NOMO-1 treated with DMSO at 0.1 percent for 48 hours (cell line): ENCODE data around the gene LSM5.

Experiments used
- DNase-seq: peaks from one replicate; lab custom pipeline; 2025; ENCODE audit not compliant: unreplicated experiment; lab: John Stamatoyannopoulos, UW

LSM5 gene

GRCh38 chr7:32490127-32490796 is at the start of gene LSM5:
TSS of gene LSM5 (minus strand) at chr7:32490380. CDS start at chr7:32490365, 15 bp downstream.
- peak; percentile 95 for DNase-seq

- DNase-seq, result no peak
Observed at GRCh38 chr7:32539366-32539765, 49.2 kb upstream of the LSM5 start.

DNA sequence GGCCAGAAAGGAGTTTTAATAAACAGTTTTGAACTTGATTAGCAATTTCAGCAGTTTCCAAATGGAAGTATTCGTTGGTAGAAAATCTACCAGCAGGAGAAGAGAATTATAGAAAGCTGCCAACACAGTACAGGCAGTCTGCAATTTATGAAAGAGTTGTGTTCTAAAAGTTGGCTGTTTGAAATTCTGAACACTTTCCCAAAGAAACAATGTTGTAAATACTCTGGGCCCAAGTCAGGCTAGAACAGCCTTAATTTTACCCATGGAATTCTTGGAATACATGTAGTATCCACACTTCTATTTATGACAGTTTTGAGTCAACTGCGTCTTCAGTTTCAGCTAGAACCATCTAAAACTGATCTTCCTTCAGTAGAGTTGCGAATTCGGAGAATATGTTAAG is 47.6 kb upstream of the LSM5 start:
- no peak for DNase-seq

DNA sequence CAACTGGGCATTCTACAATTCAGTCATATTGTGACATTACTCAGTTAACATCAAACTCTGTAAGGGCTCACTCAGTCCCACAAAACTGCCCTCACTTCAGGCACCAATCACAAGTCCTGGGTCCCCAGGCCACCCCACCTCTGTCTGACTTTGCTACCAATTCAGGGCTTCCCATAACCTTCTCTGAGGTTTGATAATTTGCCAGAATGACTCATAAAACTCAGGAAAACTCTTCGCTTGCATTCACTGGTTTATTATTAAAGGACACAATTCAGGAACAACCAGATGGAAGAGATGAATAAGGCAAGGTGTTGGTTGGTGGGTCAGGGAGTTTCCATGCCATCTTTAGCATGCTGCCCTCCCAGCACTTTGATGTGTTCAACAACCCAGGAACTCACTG is 46.4 kb upstream of the LSM5 start:
- no peak for DNase-seq

DNA sequence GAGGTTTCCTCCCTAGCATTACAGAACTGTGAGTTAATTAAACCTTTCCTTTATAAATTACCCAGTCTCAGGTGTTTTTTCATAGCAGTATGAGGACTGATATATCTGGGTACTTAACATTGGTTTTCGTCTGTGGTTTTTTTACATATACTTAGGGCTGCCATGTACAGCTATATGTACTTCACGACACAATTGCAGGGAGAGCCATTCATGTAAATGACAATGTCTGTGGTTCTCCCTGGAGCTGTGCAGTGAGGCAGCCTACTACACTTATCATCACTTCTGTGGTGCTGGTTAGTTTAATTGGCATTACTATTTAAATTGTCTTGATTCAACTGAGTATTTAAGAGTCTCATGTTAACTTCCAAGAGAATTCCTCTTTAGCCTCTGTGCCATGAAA is 45.8 kb upstream of the LSM5 start:
- DNase-seq, result no peak

- DNase-seq, result peak; percentile 53
Observed at GRCh38 chr7:32535162-32535702, 45.1 kb upstream of the LSM5 start.

- DNase-seq, result peak; percentile 31
Observed at GRCh38 chr7:32533276-32534029, 43.3 kb upstream of the LSM5 start.

DNA sequence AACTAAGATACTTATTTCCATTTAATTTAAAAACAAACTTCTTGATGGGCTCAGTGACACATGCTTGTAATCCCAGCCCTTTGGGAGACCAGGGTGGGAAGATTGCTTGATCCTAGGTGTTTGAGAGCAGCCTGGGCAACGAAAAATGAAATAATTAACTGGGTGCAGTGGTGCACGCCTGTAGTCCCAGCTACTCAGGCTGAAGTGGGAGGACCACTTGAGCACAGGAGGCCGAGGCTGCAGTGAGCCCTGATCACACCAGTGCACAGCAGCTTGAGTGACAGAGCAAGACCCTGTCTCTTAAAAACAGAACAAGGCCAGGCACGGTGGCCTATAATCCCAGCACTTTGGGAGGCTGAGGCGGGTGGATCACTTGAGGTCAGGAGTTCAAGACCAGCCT is 42.5 kb upstream of the LSM5 start:
- DNase-seq, result no peak

GRCh38 chr7:32532086-32532485 is 41.9 kb upstream of the LSM5 start:
- DNase-seq, result no peak

DNA sequence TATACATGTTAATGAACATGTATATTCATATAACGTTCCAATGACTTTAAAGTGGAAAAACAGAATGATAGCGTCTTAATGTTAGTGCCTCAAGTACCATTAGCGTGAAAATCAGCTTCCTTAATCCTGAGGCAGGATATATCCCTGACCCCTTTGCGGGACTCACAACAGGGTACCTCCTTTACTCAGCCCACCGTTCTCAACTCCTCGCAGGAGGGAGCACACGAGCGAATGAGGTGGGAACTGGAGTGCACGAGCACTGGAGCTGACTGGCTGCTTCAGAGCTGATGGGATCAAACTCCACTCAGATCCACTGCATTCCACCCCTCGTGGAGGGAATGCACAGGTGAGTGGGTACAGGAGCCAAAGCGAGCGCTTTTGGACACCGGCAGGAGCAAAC is 41.2 kb upstream of the LSM5 start:
- DNase-seq, result no peak

- no peak for DNase-seq
Observed at GRCh38 chr7:32525839-32526238, 35.7 kb upstream of the LSM5 start.

- DNase-seq, result no peak
Observed at GRCh38 chr7:32524631-32525030, 34.5 kb upstream of the LSM5 start.

- no peak for DNase-seq
Observed at GRCh38 chr7:32522746-32523530, 32.8 kb upstream of the LSM5 start.

DNA sequence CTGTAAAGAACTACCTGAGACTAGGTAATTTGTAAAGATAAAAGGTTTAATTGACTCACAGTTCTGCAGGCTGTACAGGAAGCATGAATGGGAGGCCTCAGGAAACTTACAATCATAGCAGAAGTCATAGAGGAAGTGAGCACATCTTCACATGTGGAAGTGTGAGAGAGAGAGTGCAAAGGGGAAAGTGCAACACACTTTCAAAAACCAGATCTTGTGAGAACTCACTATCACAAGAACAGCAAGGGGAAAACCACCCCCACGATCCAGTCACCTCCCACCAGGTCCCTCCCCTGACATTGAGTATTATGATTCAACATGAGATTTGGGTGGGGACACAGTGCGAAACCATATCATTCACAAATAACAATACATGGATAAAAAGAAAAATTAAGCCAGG is 29.6 kb upstream of the LSM5 start:
- DNase-seq, result no peak

GRCh38 chr7:32518534-32519140 is 28.5 kb upstream of the LSM5 start:
- DNase-seq, result no peak

DNA sequence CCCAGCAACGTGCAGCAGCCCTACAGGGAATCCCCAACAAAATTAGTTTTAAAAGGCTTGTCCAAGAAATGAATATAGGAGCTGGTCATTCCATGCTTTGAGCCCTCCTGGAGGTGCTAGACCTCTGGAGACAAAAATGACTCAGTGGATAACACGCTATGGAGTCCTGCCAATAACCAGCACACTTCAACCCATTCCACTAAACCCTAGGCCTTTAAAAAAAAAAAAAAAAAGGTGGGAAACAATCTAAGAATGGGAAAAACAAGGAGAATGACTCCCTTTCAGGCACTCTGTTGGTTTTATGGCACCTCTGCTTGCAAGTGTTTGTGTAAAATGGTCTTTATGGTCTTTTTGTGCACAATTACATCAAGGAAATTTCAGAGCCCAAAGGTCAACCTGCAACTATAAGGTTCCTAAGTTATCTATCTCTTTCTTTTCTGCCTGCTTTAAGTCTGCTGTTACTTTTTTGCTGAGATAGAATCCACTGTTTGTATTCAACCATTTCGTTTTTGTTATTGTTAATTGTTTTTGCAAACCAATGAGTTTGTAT is 26.4 kb upstream of the LSM5 start:
- no peak for DNase-seq

DNA sequence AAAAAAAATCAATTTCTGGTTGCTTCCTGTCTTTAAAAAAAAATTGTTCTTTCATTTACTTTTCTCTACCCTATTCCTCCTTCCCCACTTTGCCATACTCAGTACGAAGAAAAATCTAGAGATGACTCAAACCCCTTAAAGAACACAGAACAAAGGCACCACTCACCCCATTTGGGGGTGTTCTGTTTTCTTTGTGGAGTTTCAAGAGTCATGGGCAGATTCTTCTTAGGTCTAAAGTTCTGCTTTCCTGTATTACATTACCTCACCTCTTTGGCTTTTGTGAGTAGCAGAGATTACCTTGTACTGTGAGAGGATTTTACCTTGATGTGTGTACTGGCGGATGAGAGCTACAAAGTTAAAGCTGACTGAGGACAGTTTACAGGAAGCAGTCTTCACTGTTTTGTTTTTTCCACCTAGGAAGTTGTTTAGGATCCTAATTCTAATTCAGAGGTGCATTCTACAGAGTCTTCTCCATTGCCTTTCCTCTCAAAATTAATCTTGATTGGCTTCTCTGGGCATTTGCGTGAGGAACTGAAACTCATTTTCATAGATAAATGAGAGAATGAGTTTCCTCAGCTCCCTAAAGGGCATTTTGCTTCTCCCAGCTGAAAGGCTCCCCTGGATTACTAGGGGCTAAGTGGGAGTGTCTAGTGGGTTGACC is 25.8 kb upstream of the LSM5 start:
- DNase-seq, result peak; percentile 43

- DNase-seq, result no peak
Observed at GRCh38 chr7:32513210-32513609, 23.0 kb upstream of the LSM5 start.

DNA sequence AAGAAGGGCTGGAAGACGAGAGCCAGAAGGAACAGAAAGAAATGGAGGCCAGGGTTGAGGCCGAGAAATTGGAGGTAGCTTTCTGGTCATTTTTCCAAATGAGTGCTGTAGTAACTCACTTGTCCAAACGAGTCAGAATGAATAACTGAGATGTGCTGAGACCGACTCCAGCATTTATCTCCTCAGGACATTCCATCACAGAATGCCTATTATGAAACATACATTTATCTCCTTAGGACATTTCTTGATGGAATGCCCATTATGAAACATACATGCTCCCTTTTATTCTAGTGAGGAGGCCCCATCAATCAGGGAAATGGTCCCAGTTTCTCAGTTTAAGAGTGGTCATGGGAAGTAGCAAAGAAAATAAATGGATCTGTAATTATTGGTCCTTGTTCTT is 21.6 kb upstream of the LSM5 start:
- DNase-seq, result no peak

DNA sequence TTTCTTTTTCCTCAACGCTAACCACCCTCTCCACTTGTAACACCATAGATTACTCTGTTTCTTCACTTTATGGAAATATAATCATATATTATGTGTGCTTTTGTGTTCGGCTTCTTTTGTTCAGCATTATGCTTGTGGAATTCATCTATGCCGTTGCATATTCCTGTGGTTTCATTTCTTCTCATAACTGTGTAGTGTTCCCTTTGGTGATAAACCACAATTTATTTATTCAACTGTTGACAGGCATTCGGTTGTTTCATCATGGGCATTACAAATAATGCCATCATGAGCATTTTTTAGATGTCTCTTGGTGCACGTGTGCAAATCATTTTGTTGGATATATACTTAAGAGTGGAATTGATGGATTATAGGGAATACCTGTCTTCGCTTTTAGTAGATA is 17.2 kb upstream of the LSM5 start:
- DNase-seq, result no peak
